Cardiac muscle cell (in vitro differentiated cells and primary cell): ENCODE data around the gene GALNT18. TPM values are rescaled to one million over a fixed set of nuclear protein-coding genes. Genes with fewer than 3 reads are reported as not detected.

Source experiments
- DNase-seq, 2 donors: peaks; one replicate each; pipeline versions ENCODE4 v3.0.0 to v3.0.0-alpha.2; 2010 to 2017; ENCODE audit warnings: low read depth in 1 of 2, low spot score in 1 of 2
- H3K27ac ChIP-seq: fragments of 200-600 bp; sonication (generic); 2 replicates; pipeline ENCODE4 v1.5.1; 2016
- H3K27me3 ChIP-seq: fragments of 200-600 bp; sonication (generic); 2 replicates; pipeline ENCODE4 v1.6.0; 2016; ENCODE audit warnings: control low read depth
- H3K36me3 ChIP-seq: fragments of 200-600 bp; sonication (generic); 2 replicates; pipeline ENCODE4 v1.5.1; 2016; ENCODE audit warnings: control low read depth
- H3K4me1 ChIP-seq: fragments of 200-600 bp; sonication (generic); 2 replicates; pipeline ENCODE4 v1.8.1; 2017; ENCODE audit warnings: low read depth, mild to moderate bottlenecking, mixed run types
- H3K4me3 ChIP-seq: fragments of 200-600 bp; sonication (generic); 2 replicates; pipeline ENCODE4 v1.5.1; 2016; ENCODE audit warnings: mild to moderate bottlenecking
- H3K9me3 ChIP-seq: fragments of 200-600 bp; sonication (generic); 2 replicates; pipeline ENCODE4 v1.5.1; 2017; ENCODE audit warnings: low read depth, mild to moderate bottlenecking, control low read depth
- CTCF ChIP-seq: IDR thresholded peaks from 2 replicates; pipeline ENCODE4 v1.5.1; 2012; ENCODE audit warnings: low read depth, mild to moderate bottlenecking, low read length
- polyA plus RNA-seq: library from polyadenylated mRNA; unstranded; fragments of >200 nt; fragmentation: Nextera tagmentation; extraction: Ambion mirVana; gene quantifications from 2 replicates; pipeline ENCODE4 v1.2.1, GENCODE V29; 2016
- total RNA-seq: library from RNA; depleted of rRNA; stranded (reverse); fragments of >200 nt; gene quantifications from 2 replicates; pipeline ENCODE4 v1.2.3, GENCODE V29; 2016

The GALNT18 gene
- total and polyA plus RNA-seq, 2 experiments from 2014 or later, result 2.1 to 2.2 TPM

DNA sequence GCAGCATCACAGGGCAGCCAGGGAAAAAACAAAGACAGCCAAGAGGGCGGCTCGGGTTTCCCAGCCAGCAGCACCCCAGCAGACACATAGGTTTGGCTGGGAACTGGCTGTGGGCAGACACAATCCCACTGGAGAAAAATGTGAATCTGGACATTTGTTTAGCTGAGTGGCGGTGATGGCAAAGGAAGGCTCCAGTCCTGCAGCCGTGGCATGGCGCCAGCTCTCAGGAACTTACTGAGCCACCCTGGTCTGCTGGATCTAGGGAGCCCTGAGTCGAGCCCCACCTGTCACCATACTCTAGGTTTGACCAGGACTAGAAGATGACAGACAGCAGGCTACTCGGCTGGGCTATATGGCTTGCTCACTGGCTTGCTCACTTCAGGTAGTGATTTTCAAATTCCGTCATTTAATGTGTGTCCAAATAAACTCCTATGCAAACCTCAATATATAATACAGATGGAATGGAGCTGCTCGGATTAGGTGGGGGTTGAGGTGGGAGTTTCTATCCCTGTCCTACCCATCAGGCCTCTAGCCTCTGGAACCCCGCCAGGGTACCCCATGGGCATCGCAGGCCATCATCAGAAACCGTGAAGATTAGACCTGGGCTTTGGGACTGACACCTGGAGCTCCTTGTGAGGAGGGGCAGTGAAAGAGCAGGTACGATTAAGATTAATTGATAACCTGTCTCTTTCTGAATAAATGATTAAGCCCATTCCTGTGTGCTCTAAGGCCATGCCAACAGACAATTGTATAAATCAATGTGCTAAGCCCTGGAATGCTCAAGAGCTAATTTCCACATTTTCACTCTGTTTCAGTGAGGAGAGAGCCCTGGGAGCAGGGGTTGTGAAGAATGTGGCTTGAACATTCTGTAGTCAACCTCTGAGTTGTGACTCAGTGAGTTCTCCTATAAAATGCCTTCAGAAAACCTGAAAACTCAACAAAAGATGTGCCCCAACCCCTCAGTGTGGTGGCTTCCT lies 42.5 kb downstream of the GALNT18 start:
- no peak for DNase-seq

DNA sequence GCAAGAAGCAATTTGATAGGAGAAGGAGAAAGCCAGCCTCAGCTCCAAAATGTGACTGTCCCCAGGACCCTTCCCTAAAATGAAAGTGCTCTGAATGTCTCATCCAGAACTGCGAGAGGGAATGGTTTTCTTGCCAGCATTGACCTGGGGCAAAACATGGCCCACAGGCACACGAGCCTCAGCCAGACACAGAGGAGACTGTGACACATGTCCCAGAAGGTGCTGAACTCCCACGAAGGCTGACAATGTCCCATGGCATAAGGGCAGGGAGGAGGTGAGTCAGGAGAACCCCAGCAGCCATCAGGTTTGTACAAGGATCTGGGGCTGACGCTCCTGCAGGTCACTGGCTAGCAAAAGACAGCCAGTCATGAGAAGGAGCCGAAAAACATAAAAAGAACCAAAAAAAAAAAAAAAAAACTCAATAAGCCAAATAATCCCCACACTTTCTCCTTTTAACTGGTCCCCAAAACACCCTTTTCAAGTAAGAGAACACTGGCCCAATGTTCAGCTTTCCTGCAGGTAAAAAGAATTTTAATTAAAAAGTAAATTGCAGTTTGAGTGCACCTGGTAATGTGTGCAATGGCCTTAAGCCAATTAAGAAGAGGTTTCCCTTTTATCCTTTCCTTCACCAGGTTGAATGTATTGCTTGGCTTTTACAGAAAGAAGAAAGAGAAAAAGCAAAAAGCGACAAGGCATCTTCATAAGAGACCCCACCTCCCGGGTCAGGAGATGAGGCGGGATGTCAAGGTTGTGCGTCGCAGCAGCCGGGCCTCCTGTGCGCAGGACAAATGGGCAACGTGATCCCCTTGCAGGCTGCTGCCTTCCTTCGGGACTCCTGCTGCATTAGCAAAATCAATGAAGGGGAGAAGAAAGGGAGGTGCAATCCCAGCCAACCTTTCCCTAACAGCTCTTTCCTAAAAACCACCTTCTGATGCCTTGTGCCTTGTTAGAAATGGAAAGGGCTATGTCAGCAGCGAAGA lies 43.6 kb downstream of the GALNT18 start:
- Histone ChIP-seq H3K9me3 (no peaks in the 10 kb centered on the region), H3K4me3 (no peak overlapping the region), H3K36me3 (no peaks in the 10 kb centered on the region), H3K4me1 (no peaks in the 10 kb centered on the region), H3K27me3 (no peaks in the 10 kb centered on the region), H3K27ac (no peak overlapping the region)
- TF ChIP-seq CTCF, result no peak
- no peak for DNase-seq

More for the DNA sequence above, 42.5 kb downstream of the GALNT18 start:
- Histone ChIP-seq H3K27me3 (no peaks in the 10 kb centered on the region), H3K9me3 (no peaks in the 10 kb centered on the region), H3K4me3 (no peak overlapping the region), H3K27ac (no peak overlapping the region), H3K4me1 (no peaks in the 10 kb centered on the region), H3K36me3 (no peaks in the 10 kb centered on the region)
- TF ChIP-seq CTCF, result no peak

GRCh38 chr11:11577251-11577855 lies 44.5 kb downstream of the GALNT18 start:
- Histone ChIP-seq H3K4me3 (no peak overlapping the region), H3K27ac (no peak overlapping the region), H3K4me1 (no peaks in the 10 kb centered on the region), H3K9me3 (no peaks in the 10 kb centered on the region), H3K27me3 (no peaks in the 10 kb centered on the region), H3K36me3 (no peaks in the 10 kb centered on the region)
- no peak for TF ChIP-seq CTCF
- peak in 1 of 2 donors; percentile 47 for DNase-seq

GRCh38 chr11:11574373-11575287 lies 47.2 kb downstream of the GALNT18 start:
- Histone ChIP-seq H3K36me3 (no peaks in the 10 kb centered on the region), H3K4me3 (no peak overlapping the region), H3K27me3 (no peaks in the 10 kb centered on the region), H3K9me3 (no peaks in the 10 kb centered on the region), H3K4me1 (no peaks in the 10 kb centered on the region), H3K27ac (no peak overlapping the region)
- TF ChIP-seq CTCF, result no peak
- DNase-seq, result no peak
